CD8-positive, alpha-beta memory T cell (primary cell): Measurements from ENCODE around the gene KCNE3. TPM values are rescaled to one million over a fixed set of nuclear protein-coding genes. Genes with fewer than 3 reads are reported as not detected.

ENCODE experiments used
- CTCF ChIA-PET: fragments of 350-600 bp; sonication (Branson Sonifier 250); formaldehyde crosslinking; loops from one replicate; lab custom pipeline; 2021; ENCODE audit warnings: antibody characterized with exemption; lab: Charles Lee
- POLR2A ChIA-PET: fragments of 350-600 bp; sonication (Branson Sonifier 250); formaldehyde crosslinking; loops from one replicate; lab custom pipeline; 2021; ENCODE audit warnings: antibody characterized with exemption; lab: Charles Lee
- DNase-seq, 5 donors: peaks; one replicate each; pipeline versions ENCODE4 v3.0.0 to v3.0.0-alpha.2; 2020 to 2022; ENCODE audit warnings: mixed read lengths in 1 of 5
- H3K27ac ChIP-seq: one replicate; pipeline ENCODE4 v1.7.0; 2013; ENCODE audit warnings: low read depth, mild to moderate bottlenecking, low read length, moderate library complexity
- H3K27me3 ChIP-seq: 2 replicates; pipeline ENCODE4 v1.7.0; 2013; ENCODE audit warnings: low read length, mild to moderate bottlenecking; ENCODE audit not compliant: insufficient read depth, poor library complexity, severe bottlenecking
- H3K36me3 ChIP-seq: 2 replicates; pipeline ENCODE4 v1.7.0; 2013; ENCODE audit warnings: mild to moderate bottlenecking, low read length, moderate library complexity; ENCODE audit not compliant: insufficient read depth
- H3K4me1 ChIP-seq: 2 replicates; pipeline ENCODE4 v1.7.0; 2013; ENCODE audit warnings: mild to moderate bottlenecking, low read length, moderate library complexity; ENCODE audit not compliant: insufficient read depth
- H3K4me3 ChIP-seq: 2 replicates; pipeline ENCODE4 v1.7.0; 2013; ENCODE audit warnings: mild to moderate bottlenecking, low read length
- H3K9me3 ChIP-seq: 2 replicates; pipeline ENCODE4 v1.7.0; 2013; ENCODE audit warnings: mild to moderate bottlenecking, low read length
- H3K27ac Mint-ChIP-seq, 8 donors: one replicate each; pipeline ENCODE4 v1.8.0; 2020 to 2021; ENCODE audit warnings: mixed read lengths in 8 of 8, mild to moderate bottlenecking in 6 of 8, inconsistent platforms in 3 of 8, moderate library complexity in 3 of 8
- H3K27me3 Mint-ChIP-seq, 2 donors: one replicate each; pipeline ENCODE4 v1.8.0; 2020 to 2021; ENCODE audit warnings: mixed read lengths in 2 of 2, mild to moderate bottlenecking in 1 of 2, moderate library complexity in 1 of 2
- H3K36me3 Mint-ChIP-seq, 3 donors: one replicate each; pipeline ENCODE4 v1.8.0; 2020 to 2021; ENCODE audit warnings: mixed read lengths in 3 of 3, inconsistent platforms in 1 of 3, mild to moderate bottlenecking in 1 of 3
- H3K4me1 Mint-ChIP-seq, 3 donors: one replicate each; pipeline ENCODE4 v1.8.0; 2020 to 2021; ENCODE audit warnings: mixed read lengths in 3 of 3, inconsistent platforms in 1 of 3, mild to moderate bottlenecking in 1 of 3
- H3K4me3 Mint-ChIP-seq, 7 donors: one replicate each; pipeline ENCODE4 v1.8.0; 2020 to 2021; ENCODE audit warnings: mixed read lengths in 7 of 7, mild to moderate bottlenecking in 6 of 7, moderate library complexity in 4 of 7, inconsistent platforms in 2 of 7
- H3K9me3 Mint-ChIP-seq, 5 donors: one replicate each; pipeline ENCODE4 v1.8.0; 2020 to 2022; ENCODE audit warnings: mixed read lengths in 5 of 5, mild to moderate bottlenecking in 3 of 5, moderate library complexity in 2 of 5, inconsistent platforms in 1 of 5
- polyA plus RNA-seq: library from polyadenylated mRNA; unstranded; fragments of 300-500 nt; fragmentation: Illumina TruSeq; gene quantifications from one replicate; pipeline ENCODE4 v1.2.3, GENCODE V29; 2021
- total RNA-seq, 2 experiments: library from RNA; stranded (reverse); gene quantifications; one replicate each; pipeline ENCODE4 v1.2.3, GENCODE V29; 2021

KCNE3 gene
- total and polyA plus RNA-seq, 3 experiments from 2014 or later: 0.07 TPM; not detected in 2

DNA sequence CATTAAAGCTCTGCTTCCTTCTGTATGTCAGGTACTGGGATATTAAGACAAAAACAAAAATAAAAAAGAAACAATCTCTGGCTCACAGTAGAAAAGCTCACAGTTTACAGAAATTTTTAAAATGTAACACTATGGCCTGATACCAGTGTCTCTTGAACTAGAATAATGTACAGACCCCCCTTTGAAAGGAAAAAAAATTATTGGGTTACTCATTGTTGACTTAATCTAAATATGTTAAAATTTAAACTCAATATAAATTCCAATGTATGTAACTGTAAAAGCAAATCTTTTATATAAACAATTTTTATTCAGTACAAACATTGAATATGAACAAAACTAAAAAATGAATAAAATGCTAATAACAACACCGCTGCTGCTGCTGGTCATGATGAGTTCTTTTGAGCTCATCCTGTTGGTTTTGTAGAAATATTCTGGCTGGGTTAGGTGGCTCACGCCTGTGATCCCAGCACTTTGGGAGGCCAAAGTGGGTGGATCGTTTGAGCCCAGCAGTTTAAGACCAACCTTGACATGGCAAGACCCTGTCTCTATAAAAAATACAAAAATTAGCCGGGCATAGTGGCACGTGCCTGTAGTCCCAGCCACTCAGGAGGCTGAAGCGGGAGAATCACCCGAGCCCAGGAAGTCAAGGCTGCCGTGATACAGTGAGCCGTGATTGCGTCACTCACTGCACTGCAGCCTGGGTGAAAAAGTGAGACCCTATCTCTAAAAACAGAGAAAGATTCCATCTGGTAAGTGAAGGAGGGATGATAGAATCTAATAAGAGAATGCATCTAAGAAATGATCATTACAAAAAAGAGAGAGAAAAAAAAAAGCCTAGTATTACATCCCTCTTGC lies 11.8 kb upstream of the KCNE3 start:
- Mint-ChIP-seq H3K27me3 (peaks cover 10 to 19% of the 10 kb centered on the region in 2 donors), H3K4me3 (no peak overlapping the region), H3K4me1 (no peaks in the 10 kb centered on the region), H3K27ac (no peak overlapping the region), H3K36me3 (no peaks in the 10 kb centered on the region), H3K9me3 (no peaks in the 10 kb centered on the region)
- H3K36me3 ChIP-seq: no peaks in the 10 kb centered on the region
- no peak overlapping the region for H3K4me3 ChIP-seq
- H3K27ac ChIP-seq: no peak overlapping the region
- DNase-seq: no peak
- H3K9me3 ChIP-seq: no peaks in the 10 kb centered on the region
- no peaks in the 10 kb centered on the region for H3K4me1 ChIP-seq
- ChIA-PET CTCF (no interaction called here), POLR2A (no interaction called here)
- H3K27me3 ChIP-seq: no peaks in the 10 kb centered on the region

- Histone ChIP-seq H3K36me3 (no peaks in the 10 kb centered on the region), H3K4me3 (no peak overlapping the region), H3K4me1 (no peaks in the 10 kb centered on the region), H3K27ac (no peak overlapping the region), H3K27me3 (no peaks in the 10 kb centered on the region), H3K9me3 (no peaks in the 10 kb centered on the region)
- DNase-seq: no peak
- Mint-ChIP-seq H3K4me3 (no peak overlapping the region), H3K9me3 (no peaks in the 10 kb centered on the region), H3K36me3 (no peaks in the 10 kb centered on the region), H3K27ac (no peak overlapping the region), H3K27me3 (peaks cover 10 to 38% of the 10 kb centered on the region in 2 donors), H3K4me1 (no peaks in the 10 kb centered on the region)
- ChIA-PET CTCF (no interaction called here), POLR2A (no interaction called here)
These were observed 9.2 kb upstream of the KCNE3 start for GRCh38 chr11:74476536-74476935.

DNA sequence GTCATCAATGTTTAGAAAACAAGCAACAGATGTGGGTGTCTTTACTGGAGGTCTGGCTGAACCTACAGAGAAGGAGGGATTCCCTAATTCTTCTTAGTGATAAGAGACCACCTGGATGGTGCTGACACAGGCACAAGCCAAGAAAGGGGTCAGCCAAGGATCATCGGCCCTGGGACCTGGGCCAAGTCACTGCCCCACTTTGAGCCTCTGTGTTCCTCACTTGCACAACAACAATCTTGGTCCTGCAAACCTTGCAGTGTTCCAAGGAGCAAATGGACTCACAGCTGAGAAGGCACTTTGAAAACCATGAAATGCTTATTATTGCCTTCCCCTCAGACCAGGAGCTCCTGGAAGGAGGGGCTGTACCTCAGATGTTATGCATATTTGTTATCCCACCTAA lies 7.0 kb upstream of the KCNE3 start:
- ChIA-PET POLR2A (no interaction called here), CTCF (no interaction called here)
- Mint-ChIP-seq H3K4me3 (no peak overlapping the region), H3K27ac (no peak overlapping the region), H3K27me3 (peaks cover 13 to 41% of the 10 kb centered on the region in 2 donors), H3K9me3 (no peaks in the 10 kb centered on the region), H3K4me1 (no peaks in the 10 kb centered on the region), H3K36me3 (no peaks in the 10 kb centered on the region)
- H3K27ac ChIP-seq: no peak overlapping the region
- DNase-seq: no peak
- H3K27me3 ChIP-seq: no peaks in the 10 kb centered on the region
- no peak overlapping the region for H3K4me3 ChIP-seq
- no peaks in the 10 kb centered on the region for H3K9me3 ChIP-seq
- no peaks in the 10 kb centered on the region for H3K4me1 ChIP-seq
- no peaks in the 10 kb centered on the region for H3K36me3 ChIP-seq

DNA sequence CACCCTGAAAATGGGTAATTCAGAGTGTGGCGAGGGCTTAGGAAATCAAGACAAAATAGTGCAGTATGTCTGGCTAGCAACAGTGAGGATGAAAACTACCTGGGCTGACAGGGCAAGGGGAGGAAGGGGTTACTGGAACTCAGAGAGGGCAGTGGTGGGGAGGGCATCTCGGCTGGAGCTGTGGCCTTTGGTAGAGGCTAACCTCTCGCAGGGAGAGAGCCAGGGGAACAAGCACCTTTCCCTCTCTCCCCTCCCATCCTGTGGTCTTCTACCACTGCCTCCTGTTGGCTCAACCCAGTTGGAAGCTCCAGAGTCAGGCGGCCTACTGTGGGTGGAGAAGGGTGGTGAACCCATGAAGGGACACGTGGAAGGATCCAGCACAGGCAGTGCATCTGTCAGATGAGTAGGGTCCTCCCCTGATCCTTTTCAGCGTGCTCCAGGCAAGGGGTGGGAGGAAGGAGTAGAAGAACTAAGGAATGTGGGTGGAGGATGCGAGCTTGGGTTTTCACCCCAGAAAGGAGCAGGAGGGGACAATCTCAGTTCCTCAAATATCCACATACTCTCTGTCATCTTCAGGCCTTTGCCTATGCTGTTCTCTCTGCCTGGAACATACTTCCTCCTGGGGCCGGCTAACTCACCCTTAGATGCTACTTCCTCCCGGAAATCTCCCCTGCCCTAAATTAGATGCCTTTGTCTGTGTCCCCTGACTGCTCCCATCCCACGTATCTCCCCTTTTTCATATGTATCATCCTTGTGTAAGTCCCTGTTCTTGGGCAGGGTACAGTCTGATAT lies 6.2 kb upstream of the KCNE3 start:
- Mint-ChIP-seq H3K27ac (no peak overlapping the region), H3K27me3 (peaks cover 17 to 40% of the 10 kb centered on the region in 2 donors), H3K9me3 (no peaks in the 10 kb centered on the region), H3K4me3 (no peak overlapping the region), H3K36me3 (no peaks in the 10 kb centered on the region), H3K4me1 (no peaks in the 10 kb centered on the region)
- Histone ChIP-seq H3K27ac (no peak overlapping the region), H3K27me3 (no peaks in the 10 kb centered on the region), H3K4me3 (no peak overlapping the region), H3K36me3 (no peaks in the 10 kb centered on the region), H3K9me3 (no peaks in the 10 kb centered on the region), H3K4me1 (no peaks in the 10 kb centered on the region)
- no peak for DNase-seq
- CTCF ChIA-PET: interaction anchor here (1.0 kb wide), 1 partner anchor 9 kb away, joined by 3 read pairs; no protein-coding TSS in a partner anchor
- POLR2A ChIA-PET: no interaction called here

DNA sequence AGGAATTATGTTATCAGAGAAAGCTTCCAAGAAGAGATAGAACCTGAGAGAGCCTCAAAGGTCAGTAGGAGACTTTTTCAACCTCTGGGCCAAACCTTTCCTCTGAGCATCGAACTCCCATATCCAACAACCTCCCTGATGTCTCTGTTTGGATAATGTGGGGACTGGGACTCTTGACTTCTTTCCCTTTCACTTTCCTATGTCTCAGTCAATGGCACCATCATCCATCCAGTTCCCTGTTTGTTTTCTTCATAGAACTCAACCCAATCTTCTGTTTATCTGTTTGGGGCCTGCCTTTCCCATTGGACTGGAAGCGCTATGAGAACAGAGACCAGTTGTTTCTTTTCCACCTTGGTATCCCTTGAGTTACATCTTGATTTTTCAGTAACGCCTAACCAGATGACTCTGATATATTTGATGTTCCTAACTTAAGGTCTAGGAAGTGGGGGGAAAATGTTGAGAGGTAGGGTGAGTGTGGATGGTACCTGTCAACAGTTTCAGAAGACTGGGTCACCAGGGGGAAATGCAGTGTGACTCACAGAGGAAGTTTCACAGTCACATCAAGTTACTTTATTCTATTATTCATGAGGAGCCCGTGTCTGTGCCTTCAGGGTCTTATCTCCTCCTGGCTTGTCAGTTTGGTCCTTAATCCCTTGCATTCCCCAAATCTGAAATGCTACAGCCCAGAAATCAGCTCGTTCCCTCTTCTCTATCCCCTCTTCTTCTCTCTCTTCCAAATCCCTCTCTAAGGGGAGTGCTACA lies 4.5 kb upstream of the KCNE3 start:
- Histone ChIP-seq H3K9me3 (no peaks in the 10 kb centered on the region), H3K4me1 (no peaks in the 10 kb centered on the region)

GRCh38 chr11:74471037-74471436 lies 3.7 kb upstream of the KCNE3 start:
- Histone ChIP-seq H3K27ac (no peak overlapping the region), H3K4me1 (no peaks in the 10 kb centered on the region), H3K9me3 (no peaks in the 10 kb centered on the region), H3K27me3 (peaks cover 4% of the 10 kb centered on the region), H3K36me3 (no peaks in the 10 kb centered on the region), H3K4me3 (no peak overlapping the region)
- CTCF ChIA-PET: interaction anchor here (1.5 kb wide), 1 partner anchor 18 kb away, joined by 5 read pairs; no protein-coding TSS in a partner anchor
- Mint-ChIP-seq H3K27me3 (peaks cover 23 to 50% of the 10 kb centered on the region in 2 donors), H3K27ac (no peak overlapping the region), H3K9me3 (no peaks in the 10 kb centered on the region), H3K4me1 (peaks cover 0 to 7% (median 1%) of the 10 kb centered on the region in 3 donors), H3K36me3 (no peaks in the 10 kb centered on the region), H3K4me3 (no peak overlapping the region)
- POLR2A ChIA-PET: interaction anchor here (1.1 kb wide), 1 partner anchor 22 kb away, joined by 4 read pairs; the partner anchor contains the start of gene LIPT2
- no peak for DNase-seq

More for the DNA sequence above, 4.5 kb upstream of the KCNE3 start:
- peaks cover 3% of the 10 kb centered on the region for H3K27me3 ChIP-seq
- H3K4me3 ChIP-seq: no peak overlapping the region
- no peak overlapping the region for H3K4me3 Mint-ChIP-seq
- H3K27ac ChIP-seq: no peak overlapping the region
- H3K36me3 Mint-ChIP-seq: no peaks in the 10 kb centered on the region
- no peak overlapping the region for H3K27ac Mint-ChIP-seq
- POLR2A ChIA-PET: no interaction called here
- CTCF ChIA-PET: interaction anchor here (1.5 kb wide), 1 partner anchor 18 kb away, joined by 5 read pairs; no protein-coding TSS in a partner anchor
- H3K4me1 Mint-ChIP-seq: peaks cover 0 to 7% (median 0%) of the 10 kb centered on the region in 3 donors
- DNase-seq: no peak
- H3K27me3 Mint-ChIP-seq: peaks cover 19 to 50% of the 10 kb centered on the region in 2 donors
- H3K36me3 ChIP-seq: no peaks in the 10 kb centered on the region
- no peaks in the 10 kb centered on the region for H3K9me3 Mint-ChIP-seq

DNA sequence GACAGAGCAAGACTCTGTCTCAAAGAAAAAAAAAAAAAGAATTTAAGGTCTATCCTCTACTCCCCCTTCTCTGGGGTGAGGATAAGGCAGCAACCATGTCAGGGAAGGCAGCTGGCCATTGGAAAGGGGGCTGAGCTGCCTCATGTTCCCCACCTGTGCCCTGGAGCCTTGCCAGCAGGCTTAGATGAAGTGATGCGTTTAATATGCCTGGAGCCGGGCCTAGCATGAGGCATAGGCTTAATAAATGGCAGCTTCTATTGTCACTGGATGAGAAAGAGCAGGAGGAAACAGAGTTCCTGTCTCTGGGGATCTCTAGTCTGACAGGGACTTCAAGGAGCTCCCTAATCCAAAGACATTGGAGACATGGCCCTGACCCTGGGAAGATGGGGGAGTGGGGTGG lies 3.2 kb upstream of the KCNE3 start:
- H3K4me3 ChIP-seq: no peak overlapping the region
- H3K27ac ChIP-seq: no peak overlapping the region
- H3K27me3 ChIP-seq: peaks cover 4% of the 10 kb centered on the region
- no peaks in the 10 kb centered on the region for H3K9me3 ChIP-seq
- no peaks in the 10 kb centered on the region for H3K9me3 Mint-ChIP-seq
- no peaks in the 10 kb centered on the region for H3K36me3 ChIP-seq
- peaks cover 0 to 7% (median 1%) of the 10 kb centered on the region in 3 donors for H3K4me1 Mint-ChIP-seq
- CTCF ChIA-PET: interaction anchor here (1.5 kb wide), 1 partner anchor 17 kb away, joined by 5 read pairs; no protein-coding TSS in a partner anchor
- no peak for DNase-seq
- POLR2A ChIA-PET: interaction anchor here (1.1 kb wide), 1 partner anchor 22 kb away, joined by 4 read pairs; the partner anchor contains the start of gene LIPT2
- peaks cover 23 to 53% of the 10 kb centered on the region in 2 donors for H3K27me3 Mint-ChIP-seq
- peak overlapping the region in 1 of 8 donors; percentile 30 for H3K27ac Mint-ChIP-seq
- no peaks in the 10 kb centered on the region for H3K36me3 Mint-ChIP-seq
- no peak overlapping the region for H3K4me3 Mint-ChIP-seq
- no peaks in the 10 kb centered on the region for H3K4me1 ChIP-seq
